HUES64 (cell line): ENCODE data around the gene CISD2.
"Not testable (repeated sequence)": the region's sequence is repeated elsewhere in the genome, so short reads cannot be mapped to it uniquely, and the experiment has no call there.

Experiments used
- H3K27ac ChIP-seq: 2 replicates; pipeline ENCODE4 v1.7.0; 2013; ENCODE audit warnings: low read depth, low read length, inconsistent platforms
- H3K27me3 ChIP-seq: 2 replicates; pipeline ENCODE4 v1.6.1; 2013; ENCODE audit warnings: mild to moderate bottlenecking, low read length; ENCODE audit not compliant: insufficient read depth
- H3K36me3 ChIP-seq: 2 replicates; pipeline ENCODE4 v1.6.1; 2013; ENCODE audit warnings: mild to moderate bottlenecking, low read length; ENCODE audit not compliant: insufficient read depth
- H3K4me1 ChIP-seq: 2 replicates; pipeline ENCODE4 v1.6.1; 2013; ENCODE audit warnings: mild to moderate bottlenecking, low read length, moderate library complexity; ENCODE audit not compliant: insufficient read depth
- H3K4me3 ChIP-seq: 2 replicates; pipeline ENCODE4 v1.5.1; 2013; ENCODE audit warnings: mild to moderate bottlenecking, low read length, moderate library complexity
- H3K9ac ChIP-seq: 2 replicates; pipeline ENCODE4 v1.6.1; 2013; ENCODE audit warnings: mild to moderate bottlenecking, low read depth, low read length
- H3K9me3 ChIP-seq: 2 replicates; pipeline ENCODE4 v1.6.1; 2013; ENCODE audit warnings: low read depth, low read length; ENCODE audit not compliant: insufficient read depth
- WGBS: fragments of 150-250, 120-280 bp; methylation state at CpG from one replicate; pipeline ENCODE4 v1.1.7; 2013; ENCODE audit warnings: missing lambda C conversion rate; 5-methylcytosine and 5-hydroxymethylcytosine counted together

The CISD2 gene

GRCh38 chr4:102935716-102936115 lies 66.9 kb downstream of the CISD2 start:
- Histone ChIP-seq H3K4me3 (no peak overlapping the region), H3K9me3 (no peaks in the 10 kb centered on the region), H3K9ac (no peak overlapping the region), H3K27ac (no peak overlapping the region), H3K4me1 (0 out of 2 replicates have a peak, but pooled peaks cover 3% of the 10 kb centered on the region), H3K36me3 (no peaks in the 10 kb centered on the region), H3K27me3 (no peaks in the 10 kb centered on the region; the same call in 1 of the 2 replicates)
- 94% methylated on average over 2 of the region's 2 CpGs for WGBS

GRCh38 chr4:102938063-102938462 lies 69.3 kb downstream of the CISD2 start:
- WGBS: 67% methylated on average over 1 of the region's 2 CpGs
- H3K27ac ChIP-seq, H3K9me3 ChIP-seq, H3K9ac ChIP-seq, H3K27me3 ChIP-seq, H3K36me3 ChIP-seq, H3K4me1 ChIP-seq, H3K4me3 ChIP-seq: not testable (repeated sequence)
